22Rv1 (cell line): ENCODE data around the gene LEMD1.

ENCODE experiments used
- ZFX ChIP-seq: fragments of 450-650 bp; IDR thresholded peaks from 2 replicates; pipeline ENCODE4 v1.6.1; 2017; ENCODE audit warnings: antibody characterized with exemption, borderline replicate concordance
- TF ChIP-seq, protein P1 (sequence below): fragments of 450-650 bp; IDR thresholded peaks from 2 replicates; pipeline ENCODE4 v1.5.1; 2017; ENCODE audit warnings: mild to moderate bottlenecking

DNA sequence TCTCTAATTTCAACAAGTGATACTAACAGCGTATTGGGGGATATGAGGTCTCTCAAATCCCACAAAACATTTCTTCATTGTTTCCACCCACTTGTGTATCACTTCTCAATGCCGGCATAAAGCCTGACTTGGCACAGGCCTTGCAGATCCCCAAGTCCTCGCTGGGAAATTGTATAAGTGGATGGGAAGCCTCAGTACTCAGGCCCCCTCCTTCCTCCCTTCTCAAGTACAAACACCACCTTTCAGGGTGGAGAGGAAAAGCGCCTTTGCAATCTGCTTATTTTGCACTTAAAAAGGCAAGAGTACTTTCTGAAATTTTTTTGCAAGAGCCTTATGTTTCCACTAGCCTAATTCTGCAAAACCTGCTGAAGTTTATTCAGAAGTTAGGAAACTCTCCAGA, 39.3 kb downstream of the LEMD1 start:
- TF ChIP-seq, protein P1, sequence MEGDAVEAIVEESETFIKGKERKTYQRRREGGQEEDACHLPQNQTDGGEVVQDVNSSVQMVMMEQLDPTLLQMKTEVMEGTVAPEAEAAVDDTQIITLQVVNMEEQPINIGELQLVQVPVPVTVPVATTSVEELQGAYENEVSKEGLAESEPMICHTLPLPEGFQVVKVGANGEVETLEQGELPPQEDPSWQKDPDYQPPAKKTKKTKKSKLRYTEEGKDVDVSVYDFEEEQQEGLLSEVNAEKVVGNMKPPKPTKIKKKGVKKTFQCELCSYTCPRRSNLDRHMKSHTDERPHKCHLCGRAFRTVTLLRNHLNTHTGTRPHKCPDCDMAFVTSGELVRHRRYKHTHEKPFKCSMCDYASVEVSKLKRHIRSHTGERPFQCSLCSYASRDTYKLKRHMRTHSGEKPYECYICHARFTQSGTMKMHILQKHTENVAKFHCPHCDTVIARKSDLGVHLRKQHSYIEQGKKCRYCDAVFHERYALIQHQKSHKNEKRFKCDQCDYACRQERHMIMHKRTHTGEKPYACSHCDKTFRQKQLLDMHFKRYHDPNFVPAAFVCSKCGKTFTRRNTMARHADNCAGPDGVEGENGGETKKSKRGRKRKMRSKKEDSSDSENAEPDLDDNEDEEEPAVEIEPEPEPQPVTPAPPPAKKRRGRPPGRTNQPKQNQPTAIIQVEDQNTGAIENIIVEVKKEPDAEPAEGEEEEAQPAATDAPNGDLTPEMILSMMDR: no peak
- no peak for TF ChIP-seq ZFX
